ENCODE data around the gene RHOBTB1.

GRCh38 chr10:60975716-60976115, 31.7 kb upstream of the RHOBTB1 start:
- TF ChIP-seq, protein P1, sequence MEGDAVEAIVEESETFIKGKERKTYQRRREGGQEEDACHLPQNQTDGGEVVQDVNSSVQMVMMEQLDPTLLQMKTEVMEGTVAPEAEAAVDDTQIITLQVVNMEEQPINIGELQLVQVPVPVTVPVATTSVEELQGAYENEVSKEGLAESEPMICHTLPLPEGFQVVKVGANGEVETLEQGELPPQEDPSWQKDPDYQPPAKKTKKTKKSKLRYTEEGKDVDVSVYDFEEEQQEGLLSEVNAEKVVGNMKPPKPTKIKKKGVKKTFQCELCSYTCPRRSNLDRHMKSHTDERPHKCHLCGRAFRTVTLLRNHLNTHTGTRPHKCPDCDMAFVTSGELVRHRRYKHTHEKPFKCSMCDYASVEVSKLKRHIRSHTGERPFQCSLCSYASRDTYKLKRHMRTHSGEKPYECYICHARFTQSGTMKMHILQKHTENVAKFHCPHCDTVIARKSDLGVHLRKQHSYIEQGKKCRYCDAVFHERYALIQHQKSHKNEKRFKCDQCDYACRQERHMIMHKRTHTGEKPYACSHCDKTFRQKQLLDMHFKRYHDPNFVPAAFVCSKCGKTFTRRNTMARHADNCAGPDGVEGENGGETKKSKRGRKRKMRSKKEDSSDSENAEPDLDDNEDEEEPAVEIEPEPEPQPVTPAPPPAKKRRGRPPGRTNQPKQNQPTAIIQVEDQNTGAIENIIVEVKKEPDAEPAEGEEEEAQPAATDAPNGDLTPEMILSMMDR (IDR thresholded peaks at IDR 0.05; ENCODE audit: insufficient read depth, low read length, poor library complexity, severe bottlenecking) = no peak
- TF ChIP-seq EZH2phosphoT487 (conservative IDR thresholded peaks at IDR 0.05; ENCODE audit: low read length) = no peak

Data from SU-DHL-6 (cell line).